Liver (tissue), 9 donors: ENCODE data around the gene HOXC11. TPM values are rescaled to one million over a fixed set of nuclear protein-coding genes. Genes with fewer than 3 reads are reported as not detected.

Experiments
- DNase-seq: peaks from one replicate; pipeline ENCODE4 v3.0.0-alpha.2; 2017; ENCODE audit warnings: low spot score
- H3K27ac ChIP-seq, 2 donors: one replicate each; pipeline ENCODE4 v1.7.0; 2013; ENCODE audit warnings: inconsistent platforms in 2 of 2, low read length in 2 of 2, control low read depth in 1 of 2, low read depth in 1 of 2, mild to moderate bottlenecking in 1 of 2
- H3K27me3 ChIP-seq, 4 donors: one replicate each; pipeline versions ENCODE4 v1.6.1 to v1.7.0; 2013; ENCODE audit warnings: low read length in 3 of 4, inconsistent platforms in 1 of 4, mild to moderate bottlenecking in 1 of 4, moderate library complexity in 1 of 4; ENCODE audit not compliant: control insufficient read depth in 4 of 4, insufficient read depth in 4 of 4
- H3K36me3 ChIP-seq, 4 donors: one replicate each; pipeline versions ENCODE4 v1.6.1 to v1.7.0; 2013; ENCODE audit warnings: low read length in 3 of 4, mild to moderate bottlenecking in 3 of 4, low read depth in 1 of 4, moderate library complexity in 1 of 4; ENCODE audit not compliant: control insufficient read depth in 4 of 4, insufficient read depth in 3 of 4
- H3K4me1 ChIP-seq, 4 donors: one replicate each; pipeline versions ENCODE4 v1.6.1 to v1.7.0; 2013; ENCODE audit warnings: low read length in 3 of 4, mild to moderate bottlenecking in 3 of 4, moderate library complexity in 1 of 4; ENCODE audit not compliant: control insufficient read depth in 4 of 4, insufficient read depth in 4 of 4
- H3K4me3 ChIP-seq, 3 donors: one replicate each; pipeline versions ENCODE4 v1.6.1 to v1.7.0; 2013; ENCODE audit warnings: low read length in 3 of 3, control low read depth in 1 of 3, low read depth in 1 of 3, mild to moderate bottlenecking in 1 of 3
- H3K9ac ChIP-seq, 2 donors: one replicate each; pipeline ENCODE4 v1.7.0; 2013; ENCODE audit warnings: low read length in 2 of 2, mild to moderate bottlenecking in 2 of 2, moderate library complexity in 2 of 2, control low read depth in 1 of 2, low read depth in 1 of 2
- H3K9me3 ChIP-seq, 4 donors: one replicate each; pipeline versions ENCODE4 v1.6.1 to v1.7.0; 2013; ENCODE audit warnings: low read length in 3 of 4; ENCODE audit not compliant: control insufficient read depth in 4 of 4
- EGR1 ChIP-seq, 2 donors: IDR thresholded peaks; 2 replicates each; pipeline ENCODE4 v1.6.1; 2016 to 2018; ENCODE audit warnings: antibody characterized with exemption in 2 of 2, low read depth in 2 of 2
- FOXA1 ChIP-seq: IDR thresholded peaks from 2 replicates; pipeline ENCODE4 v1.6.1; 2016; ENCODE audit warnings: antibody characterized with exemption
- FOXA2 ChIP-seq: IDR thresholded peaks from 2 replicates; pipeline ENCODE4 v1.6.1; 2016; ENCODE audit warnings: antibody characterized with exemption
- GABPA ChIP-seq, 2 donors: IDR thresholded peaks in 1 of 2; conservative IDR thresholded peaks in 1 of 2; 2 replicates each; pipeline ENCODE4 v1.6.1; 2016; ENCODE audit warnings: antibody characterized with exemption in 2 of 2, mild to moderate bottlenecking in 1 of 2, moderate library complexity in 1 of 2
- HNF4A ChIP-seq, 2 donors: conservative IDR thresholded peaks; 2 replicates each; pipeline ENCODE4 v1.6.1; 2016; ENCODE audit warnings: antibody characterized with exemption in 2 of 2, mild to moderate bottlenecking in 2 of 2
- HNF4G ChIP-seq: IDR thresholded peaks from 2 replicates; pipeline ENCODE4 v1.6.1; 2016; ENCODE audit warnings: antibody characterized with exemption
- JUND ChIP-seq, 2 donors: IDR thresholded peaks; 2 replicates each; pipeline ENCODE4 v1.6.1; 2016; ENCODE audit warnings: antibody characterized with exemption in 2 of 2
- NR2F2 ChIP-seq: IDR thresholded peaks from 2 replicates; pipeline ENCODE4 v1.6.1; 2016; ENCODE audit warnings: antibody characterized with exemption
- RAD21 ChIP-seq, 2 donors: IDR thresholded peaks; 2 replicates each; pipeline ENCODE4 v1.6.1; 2016; ENCODE audit warnings: antibody characterized with exemption in 2 of 2, mild to moderate bottlenecking in 2 of 2
- RXRA ChIP-seq, 2 donors: IDR thresholded peaks; 2 replicates each; pipeline ENCODE4 v1.6.1; 2017 to 2018; ENCODE audit warnings: antibody characterized with exemption in 2 of 2, mild to moderate bottlenecking in 1 of 2
- SP1 ChIP-seq: IDR thresholded peaks from 2 replicates; pipeline ENCODE4 v1.6.1; 2018; ENCODE audit warnings: antibody characterized with exemption, mild to moderate bottlenecking
- YY1 ChIP-seq: IDR thresholded peaks from 2 replicates; pipeline ENCODE4 v1.6.1; 2016; ENCODE audit warnings: antibody characterized with exemption, mild to moderate bottlenecking
- WGBS: extraction: QIAGEN DNeasy Blood & Tissue Kit; methylation state at CpG from one replicate; pipeline ENCODE4 v1.1.7; 2013; 5-methylcytosine and 5-hydroxymethylcytosine counted together
- polyA plus RNA-seq, 2 donors: library from polyadenylated mRNA; stranded (reverse) in 1 of 2; unstranded in 1 of 2; fragments of 200-250 nt in 1 of 2; fragments of >200 nt in 1 of 2; fragmentation: Nextera tagmentation in 1 of 2; extraction: Ambion mirVana in 1 of 2; gene quantifications; one replicate each; pipeline versions ENCODE4 v1.2.1 to v1.2.3, GENCODE V29; 2013 to 2015
- total RNA-seq, 2 donors: library from RNA; depleted of rRNA; stranded (reverse); fragments of >200 nt; gene quantifications; one replicate each; pipeline ENCODE4 v1.2.3, GENCODE V29; 2014
- TF ChIP-seq, protein P1 (sequence below): IDR thresholded peaks from 2 replicates; pipeline ENCODE4 v1.6.1; 2016; ENCODE audit warnings: antibody characterized with exemption
- TF ChIP-seq, protein P2 (sequence below): fragments of 150-350 bp; IDR thresholded peaks from 2 replicates; pipeline ENCODE4 v1.5.1; 2017; ENCODE audit warnings: improper control_type of control experiment, low read depth, low read length; ENCODE audit not compliant: missing input control
- TF ChIP-seq, protein P3 (sequence below): IDR thresholded peaks from 2 replicates; pipeline ENCODE4 v1.6.1; 2016; ENCODE audit warnings: antibody characterized with exemption
- TF ChIP-seq, protein P4 (sequence below): IDR thresholded peaks from 2 replicates; pipeline ENCODE4 v1.6.1; 2016; ENCODE audit warnings: antibody characterized with exemption, mild to moderate bottlenecking
- donor health status: healthy.
- donor health status: healthy.
- donor health status: healthy.
- donor health status: healthy.
- donor health status: healthy.

HOXC11 gene
- total and polyA plus RNA-seq, 4 donors, result not detected

DNA sequence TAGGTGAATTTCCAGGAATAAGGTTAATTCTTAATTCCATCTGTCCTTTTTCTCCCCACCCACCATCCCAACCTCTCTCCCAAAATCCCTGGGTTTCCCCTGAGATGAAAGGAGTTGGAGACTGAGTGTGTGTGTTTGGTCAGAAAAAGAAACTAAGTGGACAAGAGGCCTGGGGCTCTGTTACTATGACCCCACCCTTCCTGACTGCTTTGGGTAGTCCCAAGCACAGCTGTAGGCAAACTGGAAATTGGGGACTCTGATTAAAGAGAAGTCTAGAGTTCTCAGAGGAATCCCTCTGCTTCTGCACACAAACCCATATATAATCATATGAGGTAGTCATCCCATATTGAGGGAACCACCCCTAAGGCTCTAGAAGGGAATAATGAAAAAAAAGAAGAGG is 25.2 kb upstream of the HOXC11 start:
- no peak for DNase-seq
- Histone ChIP-seq H3K27me3 (peaks cover 3 to 41% (median 34%) of the 10 kb centered on the region in 4 donors), H3K27ac (no peak overlapping the region), H3K4me1 (no peaks in the 10 kb centered on the region), H3K9ac (no peak overlapping the region), H3K36me3 (no peaks in the 10 kb centered on the region), H3K9me3 (peaks cover 0 to 4% (median 0%) of the 10 kb centered on the region in 4 donors), H3K4me3 (no peak overlapping the region)
- no peak for TF ChIP-seq HNF4A (conservative IDR thresholded peaks at IDR 0.05)
- no peak for TF ChIP-seq EGR1 (IDR thresholded peaks at IDR 0.05; ENCODE audit: low read depth in 2 of 2)
- TF ChIP-seq RAD21 (IDR thresholded peaks at IDR 0.05), result no peak
- no peak for TF ChIP-seq FOXA2
- no peak for TF ChIP-seq YY1
- TF ChIP-seq, protein P1, sequence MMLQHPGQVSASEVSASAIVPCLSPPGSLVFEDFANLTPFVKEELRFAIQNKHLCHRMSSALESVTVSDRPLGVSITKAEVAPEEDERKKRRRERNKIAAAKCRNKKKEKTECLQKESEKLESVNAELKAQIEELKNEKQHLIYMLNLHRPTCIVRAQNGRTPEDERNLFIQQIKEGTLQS, result no peak
- TF ChIP-seq, protein P2, sequence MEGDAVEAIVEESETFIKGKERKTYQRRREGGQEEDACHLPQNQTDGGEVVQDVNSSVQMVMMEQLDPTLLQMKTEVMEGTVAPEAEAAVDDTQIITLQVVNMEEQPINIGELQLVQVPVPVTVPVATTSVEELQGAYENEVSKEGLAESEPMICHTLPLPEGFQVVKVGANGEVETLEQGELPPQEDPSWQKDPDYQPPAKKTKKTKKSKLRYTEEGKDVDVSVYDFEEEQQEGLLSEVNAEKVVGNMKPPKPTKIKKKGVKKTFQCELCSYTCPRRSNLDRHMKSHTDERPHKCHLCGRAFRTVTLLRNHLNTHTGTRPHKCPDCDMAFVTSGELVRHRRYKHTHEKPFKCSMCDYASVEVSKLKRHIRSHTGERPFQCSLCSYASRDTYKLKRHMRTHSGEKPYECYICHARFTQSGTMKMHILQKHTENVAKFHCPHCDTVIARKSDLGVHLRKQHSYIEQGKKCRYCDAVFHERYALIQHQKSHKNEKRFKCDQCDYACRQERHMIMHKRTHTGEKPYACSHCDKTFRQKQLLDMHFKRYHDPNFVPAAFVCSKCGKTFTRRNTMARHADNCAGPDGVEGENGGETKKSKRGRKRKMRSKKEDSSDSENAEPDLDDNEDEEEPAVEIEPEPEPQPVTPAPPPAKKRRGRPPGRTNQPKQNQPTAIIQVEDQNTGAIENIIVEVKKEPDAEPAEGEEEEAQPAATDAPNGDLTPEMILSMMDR, result no peak
- no peak for TF ChIP-seq SP1
- no peak for TF ChIP-seq FOXA1
- TF ChIP-seq, protein P3, sequence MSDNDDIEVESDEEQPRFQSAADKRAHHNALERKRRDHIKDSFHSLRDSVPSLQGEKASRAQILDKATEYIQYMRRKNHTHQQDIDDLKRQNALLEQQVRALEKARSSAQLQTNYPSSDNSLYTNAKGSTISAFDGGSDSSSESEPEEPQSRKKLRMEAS, result no peak
- no peak for TF ChIP-seq HNF4G
- TF ChIP-seq JUND (IDR thresholded peaks at IDR 0.05), result no peak
- TF ChIP-seq GABPA (IDR thresholded peaks at IDR 0.05 in 1 of 2, conservative IDR thresholded peaks at IDR 0.05 in 1 of 2), result no peak
- TF ChIP-seq RXRA (IDR thresholded peaks at IDR 0.05), result no peak
- TF ChIP-seq NR2F2, result no peak
- TF ChIP-seq, protein P4, sequence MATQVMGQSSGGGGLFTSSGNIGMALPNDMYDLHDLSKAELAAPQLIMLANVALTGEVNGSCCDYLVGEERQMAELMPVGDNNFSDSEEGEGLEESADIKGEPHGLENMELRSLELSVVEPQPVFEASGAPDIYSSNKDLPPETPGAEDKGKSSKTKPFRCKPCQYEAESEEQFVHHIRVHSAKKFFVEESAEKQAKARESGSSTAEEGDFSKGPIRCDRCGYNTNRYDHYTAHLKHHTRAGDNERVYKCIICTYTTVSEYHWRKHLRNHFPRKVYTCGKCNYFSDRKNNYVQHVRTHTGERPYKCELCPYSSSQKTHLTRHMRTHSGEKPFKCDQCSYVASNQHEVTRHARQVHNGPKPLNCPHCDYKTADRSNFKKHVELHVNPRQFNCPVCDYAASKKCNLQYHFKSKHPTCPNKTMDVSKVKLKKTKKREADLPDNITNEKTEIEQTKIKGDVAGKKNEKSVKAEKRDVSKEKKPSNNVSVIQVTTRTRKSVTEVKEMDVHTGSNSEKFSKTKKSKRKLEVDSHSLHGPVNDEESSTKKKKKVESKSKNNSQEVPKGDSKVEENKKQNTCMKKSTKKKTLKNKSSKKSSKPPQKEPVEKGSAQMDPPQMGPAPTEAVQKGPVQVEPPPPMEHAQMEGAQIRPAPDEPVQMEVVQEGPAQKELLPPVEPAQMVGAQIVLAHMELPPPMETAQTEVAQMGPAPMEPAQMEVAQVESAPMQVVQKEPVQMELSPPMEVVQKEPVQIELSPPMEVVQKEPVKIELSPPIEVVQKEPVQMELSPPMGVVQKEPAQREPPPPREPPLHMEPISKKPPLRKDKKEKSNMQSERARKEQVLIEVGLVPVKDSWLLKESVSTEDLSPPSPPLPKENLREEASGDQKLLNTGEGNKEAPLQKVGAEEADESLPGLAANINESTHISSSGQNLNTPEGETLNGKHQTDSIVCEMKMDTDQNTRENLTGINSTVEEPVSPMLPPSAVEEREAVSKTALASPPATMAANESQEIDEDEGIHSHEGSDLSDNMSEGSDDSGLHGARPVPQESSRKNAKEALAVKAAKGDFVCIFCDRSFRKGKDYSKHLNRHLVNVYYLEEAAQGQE, result no peak

DNA sequence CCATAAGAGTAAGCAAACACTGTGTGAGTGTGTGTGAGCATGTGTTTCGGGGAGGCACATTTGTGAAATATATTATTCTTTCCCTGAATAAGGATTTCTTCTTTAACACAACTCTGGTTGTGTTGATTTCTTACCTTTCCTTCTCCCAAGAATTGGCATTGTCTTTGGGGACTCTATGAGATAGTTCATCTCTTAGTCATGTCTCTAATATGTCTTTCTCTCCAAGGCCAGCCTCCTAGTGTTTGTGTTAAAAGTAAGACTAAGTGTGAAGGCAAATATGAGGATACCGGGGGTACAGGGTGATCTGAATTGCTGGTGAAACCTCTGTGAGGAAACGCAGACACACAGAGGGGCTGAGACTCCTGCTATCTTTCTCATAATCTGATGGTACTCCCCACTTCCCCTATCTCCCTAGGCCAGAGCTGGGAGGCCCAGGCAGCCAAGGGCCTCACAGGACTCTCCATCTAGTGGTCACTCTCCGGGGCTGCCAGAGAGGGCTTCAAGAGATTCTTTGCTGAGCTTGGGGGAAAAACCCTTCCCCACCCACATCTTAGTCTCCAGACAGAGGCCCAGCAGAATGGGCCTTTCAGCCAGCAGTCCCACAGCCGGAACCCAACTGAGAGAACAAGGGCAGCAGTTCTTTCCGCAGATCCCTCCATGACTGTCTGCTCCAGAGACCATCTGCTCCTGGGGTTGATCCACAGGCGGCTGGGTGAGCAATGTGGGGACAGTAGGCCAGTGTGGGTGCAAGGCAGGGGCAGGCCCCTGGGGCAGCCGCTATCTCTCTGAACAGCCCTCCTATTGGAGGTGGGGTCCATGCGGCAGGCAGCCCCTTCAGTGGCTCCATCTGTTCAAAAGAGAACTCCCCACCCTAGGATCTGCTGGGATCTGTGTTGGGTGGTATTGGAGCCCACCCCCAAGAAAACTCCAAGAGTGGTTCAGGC is 24.0 kb upstream of the HOXC11 start:
- Histone ChIP-seq H3K27me3 (peaks cover 3 to 40% (median 29%) of the 10 kb centered on the region in 4 donors), H3K36me3 (no peaks in the 10 kb centered on the region), H3K4me1 (peaks cover 0 to 2% (median 0%) of the 10 kb centered on the region in 4 donors), H3K9me3 (peaks cover 0 to 4% (median 0%) of the 10 kb centered on the region in 4 donors), H3K9ac (no peak overlapping the region), H3K4me3 (no peak overlapping the region), H3K27ac (no peak overlapping the region)
- whole genome bisulfite sequencing, result 39% methylated on average over 9 of the region's 9 CpGs
- DNase-seq, result no peak
- TF ChIP-seq FOXA1 (no peak), JUND (IDR thresholded peaks at IDR 0.05) (no peak), NR2F2 (no peak), RXRA (IDR thresholded peaks at IDR 0.05) (no peak), EGR1 (IDR thresholded peaks at IDR 0.05; ENCODE audit: low read depth in 2 of 2) (no peak), GABPA (IDR thresholded peaks at IDR 0.05 in 1 of 2, conservative IDR thresholded peaks at IDR 0.05 in 1 of 2) (no peak), HNF4G (no peak), SP1 (no peak), YY1 (no peak), FOXA2 (no peak), HNF4A (conservative IDR thresholded peaks at IDR 0.05) (no peak)
- TF ChIP-seq, protein P4, result no peak
- TF ChIP-seq, protein P1, result no peak
- TF ChIP-seq, protein P3, result no peak
